Ovary (tissue), 9 donors: Measurements from ENCODE around the gene GDF11. TPM values are rescaled to one million over a fixed set of nuclear protein-coding genes. Genes with fewer than 3 reads are reported as not detected.

ENCODE experiments used
- DNase-seq, 5 donors: peaks; one replicate each; pipeline ENCODE4 v3.0.0-alpha.2; 2019 to 2020
- H3K27ac ChIP-seq, 2 donors: fragments of 200-600 bp; one replicate each; pipeline versions ENCODE4 v1.5.1 to v1.8.0; 2019 to 2022
- H3K27me3 ChIP-seq: fragments of 200-600 bp; one replicate; pipeline ENCODE4 v1.8.0; 2022
- H3K36me3 ChIP-seq: fragments of 200-600 bp; sonication (generic); one replicate; pipeline ENCODE4 v1.5.1; 2019
- H3K4me1 ChIP-seq: one replicate; pipeline ENCODE4 v1.8.1; 2013; ENCODE audit warnings: mild to moderate bottlenecking, moderate library complexity; ENCODE audit not compliant: insufficient read depth
- H3K4me3 ChIP-seq: fragments of 200-600 bp; sonication (generic); one replicate; pipeline ENCODE4 v1.5.1; 2017
- H3K9me3 ChIP-seq, 2 donors: fragments of 200-600 bp in 1 of 2; sonication (generic) in 1 of 2; one replicate each; pipeline versions ENCODE4 v1.5.1 to v1.8.1; 2013 to 2019; ENCODE audit warnings: mild to moderate bottlenecking in 1 of 2, moderate library complexity in 1 of 2
- CTCF ChIP-seq, 3 donors: fragments of 450-650 bp in 2 of 3; fragments of 200-600 bp in 1 of 3; IDR thresholded peaks; one replicate each; pipeline versions ENCODE4 v1.5.1 to v1.8.0; 2016 to 2022; ENCODE audit warnings: antibody characterized with exemption in 3 of 3, mild to moderate bottlenecking in 1 of 3
- EP300 ChIP-seq: sonication (generic); formaldehyde crosslinking; IDR thresholded peaks from one replicate; pipeline ENCODE4 v1.6.1; 2017; ENCODE audit warnings: antibody characterized with exemption
- POLR2A ChIP-seq: fragments of 450-650 bp; IDR thresholded peaks from one replicate; pipeline ENCODE4 v1.6.1; 2017; ENCODE audit warnings: antibody characterized with exemption, mild to moderate bottlenecking, moderate library complexity
- WGBS, 3 donors: extraction: QIAGEN DNeasy Blood & Tissue Kit in 1 of 3; methylation state at CpG; one replicate each; pipeline versions ENCODE4 v1.1.5 to v1.1.7; 2013 to 2017; 5-methylcytosine and 5-hydroxymethylcytosine counted together
- intact Hi-C, 4 donors: fragments of 100-400 bp; cut with DNase I; formaldehyde crosslinking; loops; one replicate each; pipeline versions ENCODE4 v1.11.0 to v1.15.1; 2022 to 2023
- polyA plus RNA-seq, 2 donors: library from polyadenylated mRNA; stranded (reverse); fragments of 200-250 nt in 1 of 2; fragments of 350-450 nt in 1 of 2; fragmentation: Illumina TruSeq in 1 of 2; extraction: RNeasy Lipid Tissue Mini Kit (QIAGEN cat#74804) in 1 of 2; gene quantifications; one replicate each; pipeline ENCODE4 v1.2.3, GENCODE V29; 2013 to 2014
- total RNA-seq, 7 donors: library from RNA; depleted of rRNA in 2 of 7; stranded (reverse); fragments of >200 nt in 2 of 7; fragmentation: NEBNext Ultra II Directional in 3 of 7; extraction: Animal tissue kit (Norgen Biotek cat#: 25700) in 3 of 7; gene quantifications; one replicate each; pipeline versions ENCODE4 v1.1.0 to v1.2.4, GENCODE V29; 2016 to 2023
- donor health status: DM: no; HTN: no; CAD: no; lungs with moderate emphysema.
- donor health status: DM: no; HTN: no; CAD: no.
- donor health status: Bipolar disorder and iron deficiency.
- donor health status: DM: yes; HTN: yes; CAD: no.
- donor health status: DM: no; HTN: no; CAD: no.
- donor health status: DM: yes; HTN: yes; CAD: no.

GDF11 gene
- total and polyA plus RNA-seq, 9 donors = 2.2 to 27.7 (median 9.8) TPM

GRCh38 chr12:55729819-55730818 lies 12.8 kb upstream of the GDF11 start:
- 1 to 2% (median 2%) methylated on average over 19 of the region's 19 CpGs for WGBS, 3 donors

GRCh38 chr12:55732288-55732687 lies 10.6 kb upstream of the GDF11 start:
- intact Hi-C loops = loop anchor here in 3 of 4 donors (5.0 to 10.0 kb wide), 3 partner anchors 195 to 903 kb away; partner anchors contain the start of genes BAZ2A (in 1 of the 3) and PYM1 (in 1 of the 3)
- 81 to 88% (median 82%) methylated on average over 4 of the region's 4 CpGs for WGBS, 3 donors
- Histone ChIP-seq H3K36me3 (no peaks in the 10 kb centered on the region), H3K27ac (no peak overlapping the region), H3K4me1 (peaks cover 8% of the 10 kb centered on the region), H3K4me3 (no peak overlapping the region), H3K27me3 (no peaks in the 10 kb centered on the region), H3K9me3 (no peaks in the 10 kb centered on the region)
- no peak for DNase-seq
- TF ChIP-seq POLR2A (no peak), EP300 (no peak), CTCF (IDR thresholded peaks at IDR 0.05) (no peak)

More at GRCh38 chr12:55729819-55730818, 12.8 kb upstream of the GDF11 start:
- intact Hi-C loops = loop anchor here in 3 of 4 donors (5.0 to 10.0 kb wide), 3 partner anchors 197 to 905 kb away; partner anchors contain the start of genes PYM1 (in 2 of the 3) and BAZ2A (in 1 of the 3)
- Histone ChIP-seq H3K4me3 (peak overlapping the region; percentile 96), H3K9me3 (no peaks in the 10 kb centered on the region), H3K4me1 (peaks cover 12% of the 10 kb centered on the region), H3K27me3 (no peaks in the 10 kb centered on the region), H3K27ac (peak overlapping the region; percentile 94 to 99), H3K36me3 (no peaks in the 10 kb centered on the region)
- TF ChIP-seq CTCF (IDR thresholded peaks at IDR 0.05) (no peak), POLR2A (peak; percentile 48), EP300 (no peak)
- peak; percentile 55 to 73 (median 63) for DNase-seq

GRCh38 chr12:55733021-55733555 lies 9.8 kb upstream of the GDF11 start:
- DNase-seq = no peak
- intact Hi-C loops = loop anchor here in 3 of 4 donors (5.0 to 10.0 kb wide), 3 partner anchors 194 to 902 kb away; partner anchors contain the start of genes BAZ2A (in 1 of the 3) and PYM1 (in 1 of the 3)
- no peaks in the 10 kb centered on the region for H3K36me3 ChIP-seq
- 85 to 90% (median 90%) methylated on average over 14 of the region's 14 CpGs for WGBS, 3 donors
- no peak overlapping the region for H3K4me3 ChIP-seq
- peaks cover 2% of the 10 kb centered on the region for H3K4me1 ChIP-seq
- TF ChIP-seq POLR2A (no peak), EP300 (no peak), CTCF (IDR thresholded peaks at IDR 0.05) (no peak)
- no peaks in the 10 kb centered on the region for H3K27me3 ChIP-seq
- no peaks in the 10 kb centered on the region for H3K9me3 ChIP-seq
- no peak overlapping the region for H3K27ac ChIP-seq

- intact Hi-C loops = loop anchor here in 3 of 4 donors (5.0 to 10.0 kb wide), 3 partner anchors 193 to 901 kb away; partner anchors contain the start of genes BAZ2A (in 1 of the 3) and PYM1 (in 1 of the 3)
- Histone ChIP-seq H3K27me3 (no peaks in the 10 kb centered on the region), H3K4me1 (peaks cover 2% of the 10 kb centered on the region), H3K27ac (no peak overlapping the region), H3K9me3 (no peaks in the 10 kb centered on the region), H3K4me3 (no peak overlapping the region), H3K36me3 (no peaks in the 10 kb centered on the region)
- no peak for TF ChIP-seq EP300
- no peak for TF ChIP-seq CTCF (IDR thresholded peaks at IDR 0.05)
- WGBS, 3 donors = 78 to 85% (median 83%) methylated on average over 2 of the region's 2 CpGs
- DNase-seq = no peak
These were observed 9.1 kb upstream of the GDF11 start for GRCh38 chr12:55733858-55734257.
